CD14-positive monocyte (primary cell): ENCODE results near the gene IFI27L2. TPM values are rescaled to one million over a fixed set of nuclear protein-coding genes. Genes with fewer than 3 reads are reported as not detected.

ENCODE experiments used
- DNase-seq, 3 donors: peaks; one replicate each; pipeline ENCODE4 v3.0.0-alpha.2; 2011 to 2022
- H2AFZ ChIP-seq: 2 replicates; pipeline ENCODE4 v1.6.0; 2012; ENCODE audit warnings: mild to moderate bottlenecking, low read depth, low read length, inconsistent platforms; ENCODE audit not compliant: insufficient read depth, poor library complexity, severe bottlenecking
- H3K27ac ChIP-seq, 2 donors: 1 replicate in 1 of 2; 2 replicates in 1 of 2; pipeline ENCODE4 v1.5.1; 2012 to 2013; ENCODE audit warnings: low read length in 2 of 2, control low read depth in 1 of 2, inconsistent platforms in 1 of 2, low read depth in 1 of 2, mild to moderate bottlenecking in 1 of 2
- H3K27me3 ChIP-seq, 2 donors: one replicate each; pipeline versions ENCODE4 v1.6.0 to v1.6.1; 2011 to 2013; ENCODE audit warnings: low read length in 2 of 2; ENCODE audit not compliant: control insufficient read depth in 2 of 2, insufficient read depth in 2 of 2
- H3K36me3 ChIP-seq, 2 donors: replicated peaks in 1 of 2; 1 replicate in 1 of 2; 2 replicates in 1 of 2; pipeline versions ENCODE4 v1.5.1 to v1.6.1; 2012 to 2013; ENCODE audit warnings: low read length in 2 of 2, control low read depth in 1 of 2, inconsistent platforms in 1 of 2, mild to moderate bottlenecking in 1 of 2; ENCODE audit not compliant: insufficient read depth in 2 of 2, control insufficient read depth in 1 of 2
- H3K4me1 ChIP-seq, 2 donors: 1 replicate in 1 of 2; 2 replicates in 1 of 2; pipeline versions ENCODE4 v1.5.1 to v1.6.1; 2012 to 2013; ENCODE audit warnings: low read length in 2 of 2, control low read depth in 1 of 2, inconsistent platforms in 1 of 2, mild to moderate bottlenecking in 1 of 2, moderate library complexity in 1 of 2; ENCODE audit not compliant: insufficient read depth in 2 of 2, control insufficient read depth in 1 of 2
- H3K4me2 ChIP-seq: replicated peaks from 2 replicates; pipeline ENCODE3; 2012; ENCODE audit warnings: low read length, moderate library complexity, mild to moderate bottlenecking; ENCODE audit not compliant: poor library complexity, severe bottlenecking; ENCODE audit errors: extremely low read depth
- H3K4me3 ChIP-seq, 3 experiments: fragments of 200-600 bp in 1 of 3; sonication (generic) in 1 of 3; replicated peaks in 1 of 3; 1 replicate in 2 of 3; 2 replicates in 1 of 3; pipeline ENCODE4 v1.5.1; 2011 to 2013; ENCODE audit warnings: low read length in 3 of 3, mild to moderate bottlenecking in 3 of 3, control low read depth in 2 of 3, low read depth in 2 of 3, inconsistent platforms in 1 of 3, moderate library complexity in 1 of 3
- H3K79me2 ChIP-seq: 2 replicates; pipeline ENCODE4 v1.6.0; 2012; ENCODE audit warnings: mild to moderate bottlenecking, control low read depth, inconsistent platforms, low read length, moderate library complexity; ENCODE audit not compliant: insufficient read depth
- H3K9ac ChIP-seq: 2 replicates; pipeline ENCODE4 v1.6.0; 2017; ENCODE audit warnings: low read length, mild to moderate bottlenecking; ENCODE audit not compliant: insufficient read depth, poor library complexity, severe bottlenecking
- H3K9me3 ChIP-seq, 2 donors: replicated peaks in 1 of 2; 1 replicate in 1 of 2; 2 replicates in 1 of 2; pipeline versions ENCODE4 v1.5.1 to v1.6.1; 2012 to 2013; ENCODE audit warnings: low read length in 2 of 2, control low read depth in 1 of 2; ENCODE audit not compliant: control insufficient read depth in 1 of 2, insufficient read depth in 1 of 2
- H4K20me1 ChIP-seq: 2 replicates; pipeline ENCODE4 v1.6.0; 2012; ENCODE audit warnings: mild to moderate bottlenecking, low read length, control low read depth, moderate library complexity; ENCODE audit not compliant: insufficient read depth
- H3K27ac Mint-ChIP-seq, 7 donors: one replicate each; pipeline ENCODE4 v1.8.0; 2020; ENCODE audit warnings: mild to moderate bottlenecking in 7 of 7, mixed read lengths in 7 of 7, moderate library complexity in 6 of 7, inconsistent platforms in 2 of 7
- H3K27me3 Mint-ChIP-seq, 3 donors: one replicate each; pipeline ENCODE4 v1.8.0; 2021 to 2022; ENCODE audit warnings: low read depth in 3 of 3, mild to moderate bottlenecking in 3 of 3, mixed read lengths in 3 of 3, moderate library complexity in 3 of 3, inconsistent platforms in 1 of 3
- H3K36me3 Mint-ChIP-seq, 2 donors: one replicate each; pipeline ENCODE4 v1.8.0; 2020; ENCODE audit warnings: mixed read lengths in 2 of 2, inconsistent platforms in 1 of 2, mild to moderate bottlenecking in 1 of 2
- H3K4me1 Mint-ChIP-seq: one replicate; pipeline ENCODE4 v1.8.0; 2020; ENCODE audit warnings: mild to moderate bottlenecking, mixed read lengths
- H3K4me3 Mint-ChIP-seq, 2 donors: one replicate each; pipeline ENCODE4 v1.8.0; 2020; ENCODE audit warnings: mild to moderate bottlenecking in 2 of 2, mixed read lengths in 2 of 2, moderate library complexity in 1 of 2
- H3K9me3 Mint-ChIP-seq, 7 donors: one replicate each; pipeline ENCODE4 v1.8.0; 2020 to 2022; ENCODE audit warnings: mixed read lengths in 7 of 7, mild to moderate bottlenecking in 6 of 7, moderate library complexity in 6 of 7, inconsistent platforms in 2 of 7
- CTCF ChIP-seq: fragments of 200-600 bp; IDR thresholded peaks from one replicate; pipeline ENCODE4 v1.8.0; 2022; ENCODE audit warnings: antibody characterized with exemption, mild to moderate bottlenecking
- WGBS: methylation state at CpG from one replicate; pipeline ENCODE4 v1.1.5; 2013; ENCODE audit warnings: missing lambda C conversion rate; ENCODE audit not compliant: insufficient coverage; 5-methylcytosine and 5-hydroxymethylcytosine counted together
- intact Hi-C, 2 donors: fragments of 100-400 bp; cut with micrococcal nuclease; formaldehyde crosslinking; loops; one replicate each; pipeline versions ENCODE4 v1.15.0 to v1.15.1; 2023
- polyA plus RNA-seq, 3 donors: library from polyadenylated mRNA; depleted of rRNA in 1 of 3; unstranded in 2 of 3; stranded (reverse) in 1 of 3; fragments of 300-500 nt in 2 of 3; fragments of >200 nt in 1 of 3; fragmentation: Illumina TruSeq in 2 of 3; gene quantifications; 1 replicate in 2 of 3; 2 replicates in 1 of 3; pipeline ENCODE4 v1.2.3, GENCODE V29; 2012 to 2021

The IFI27L2 gene
- polyA plus RNA-seq, 3 donors: 55.4 to 156 (median 96.1) TPM

GRCh38 chr14:94109915-94110250, 19.5 kb downstream of the IFI27L2 start:
- Mint-ChIP-seq H3K36me3 (peaks cover 0 to 1% of the 10 kb centered on the region in 2 donors), H3K27me3 (peaks cover 3 to 10% (median 6%) of the 10 kb centered on the region in 3 donors), H3K4me3 (no peak overlapping the region), H3K9me3 (peaks cover 0 to 5% (median 0%) of the 10 kb centered on the region in 7 donors), H3K27ac (peak overlapping the region in 1 of 7 donors; percentile 61), H3K4me1 (peaks cover 8% of the 10 kb centered on the region)
- no peak for TF ChIP-seq CTCF
- DNase-seq: no peak
- intact Hi-C loops: no loop called here
- H3K4me2 ChIP-seq: no peak overlapping the region
- H3K36me3 ChIP-seq: no peaks in the 10 kb centered on the region
- H2AFZ ChIP-seq: no peak overlapping the region
- H3K4me1 ChIP-seq: peaks cover 3 to 4% of the 10 kb centered on the region in 2 donors
- H3K4me3 ChIP-seq: no peak overlapping the region
- WGBS: no CpG with 5 or more reads among the region's 2 CpGs
- H4K20me1 ChIP-seq: no peaks in the 10 kb centered on the region
- no peak overlapping the region for H3K27ac ChIP-seq
- H3K9ac ChIP-seq: no peak overlapping the region
- H3K27me3 ChIP-seq: no peaks in the 10 kb centered on the region
- no peaks in the 10 kb centered on the region for H3K9me3 ChIP-seq
- no peaks in the 10 kb centered on the region for H3K79me2 ChIP-seq

- Histone ChIP-seq H3K4me2 (no peak overlapping the region), H3K36me3 (no peaks in the 10 kb centered on the region), H3K9me3 (no peaks in the 10 kb centered on the region), H3K27me3 (no peaks in the 10 kb centered on the region), H3K4me3 (no peak overlapping the region), H3K4me1 (no peaks in the 10 kb centered on the region), H3K9ac (no peak overlapping the region), H3K27ac (no peak overlapping the region), H4K20me1 (no peaks in the 10 kb centered on the region), H3K79me2 (no peaks in the 10 kb centered on the region), H2AFZ (no peak overlapping the region)
- Mint-ChIP-seq H3K36me3 (peaks cover 0 to 4% of the 10 kb centered on the region in 2 donors), H3K27me3 (peaks cover 0 to 5% (median 0%) of the 10 kb centered on the region in 3 donors), H3K9me3 (peaks cover 0 to 3% (median 0%) of the 10 kb centered on the region in 7 donors), H3K4me1 (peaks cover 3% of the 10 kb centered on the region), H3K27ac (no peak overlapping the region), H3K4me3 (no peak overlapping the region)
- WGBS: 73% methylated on average over 2 of the region's 10 CpGs
- intact Hi-C loops: no loop called here
- TF ChIP-seq CTCF: no peak
- DNase-seq: no peak
These were observed 24.7 kb downstream of the IFI27L2 start for GRCh38 chr14:94104731-94105130.
